SIG-M5 treated with dmso at 0.1 percent for 504 hours (cell line): Measurements from ENCODE around the gene VHLL.

Experiments used
- DNase-seq: peaks from one replicate; lab custom pipeline; 2025; ENCODE audit not compliant: unreplicated experiment; lab: John Stamatoyannopoulos, UW

VHLL gene

DNA sequence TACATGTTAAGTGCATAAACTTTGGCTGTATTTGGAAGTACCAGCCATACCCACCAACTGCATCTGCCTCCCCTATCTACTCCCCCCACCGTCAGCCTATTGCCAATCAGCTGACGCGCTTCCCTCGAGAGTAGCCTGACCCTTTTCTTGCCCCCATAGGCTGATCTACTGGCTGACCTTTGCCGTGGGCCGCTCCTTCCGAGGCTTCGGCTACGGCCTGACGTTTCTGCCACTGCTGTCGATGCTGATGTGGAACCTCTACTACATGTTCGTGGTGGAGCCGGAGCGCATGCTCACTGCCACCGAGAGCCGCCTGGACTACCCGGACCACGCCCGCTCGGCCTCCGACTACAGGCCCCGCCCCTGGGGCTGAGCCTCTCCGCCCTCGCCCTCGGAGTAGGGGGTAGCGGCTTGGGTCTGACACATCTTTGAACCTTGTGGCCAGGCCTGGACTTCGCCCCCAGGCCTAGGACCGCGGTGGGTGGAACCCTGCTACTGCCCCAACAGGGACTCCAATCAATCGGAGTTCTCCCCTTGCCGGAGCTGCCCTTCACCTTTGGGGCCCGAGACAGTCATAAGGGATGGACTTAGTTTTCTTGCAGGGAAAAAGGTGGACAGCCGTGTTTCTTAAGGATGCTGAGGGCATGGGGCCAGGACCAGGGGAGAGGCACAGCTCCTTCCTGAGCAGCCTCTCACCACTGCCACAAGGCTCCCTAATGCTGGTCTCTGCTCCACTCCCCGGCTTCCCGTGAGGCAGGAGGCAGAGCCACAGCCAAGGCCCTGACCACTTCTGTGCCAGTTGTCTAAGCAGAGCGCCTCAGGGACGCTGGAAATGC, 7.7 kb downstream of the VHLL start:
- no peak for DNase-seq

DNA sequence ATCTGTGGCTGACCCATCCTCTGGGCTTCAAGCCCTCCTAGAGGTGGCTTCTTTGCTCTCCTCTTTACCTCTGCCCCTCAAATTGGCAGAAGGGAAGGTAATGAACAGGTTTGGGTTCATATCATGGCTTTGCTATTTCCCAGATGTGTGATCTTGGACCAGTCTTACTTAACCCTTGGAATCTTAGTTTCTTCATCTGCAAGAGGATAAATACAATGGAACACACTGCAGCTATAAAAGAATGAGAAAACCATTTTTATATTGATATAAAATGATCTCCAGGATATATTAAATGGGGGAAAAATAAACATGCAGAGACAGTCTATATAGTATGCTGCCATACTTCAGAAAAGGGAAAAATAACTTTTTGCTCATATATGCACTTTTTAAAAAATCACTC, 9.2 kb downstream of the VHLL start:
- DNase-seq = no peak

DNA sequence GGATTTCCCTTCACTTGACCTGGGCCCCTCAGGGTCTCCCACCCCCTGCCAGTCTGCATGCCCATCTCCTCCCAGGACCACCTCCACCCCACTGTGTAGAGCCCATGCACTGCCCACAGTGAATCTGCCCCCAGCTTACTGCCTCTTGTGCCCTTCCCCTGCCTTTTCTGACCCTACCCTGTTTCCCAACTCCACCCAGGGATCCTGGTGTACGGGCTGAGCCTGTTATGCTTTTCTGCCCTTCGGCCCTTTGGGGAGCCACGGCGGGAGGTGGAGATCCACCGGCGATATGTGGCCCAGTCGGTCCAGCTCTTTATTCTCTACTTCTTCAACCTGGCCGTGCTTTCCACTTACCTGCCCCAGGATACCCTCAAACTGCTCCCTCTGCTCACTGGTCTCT, 13.0 kb downstream of the VHLL start:
- DNase-seq = no peak

DNA sequence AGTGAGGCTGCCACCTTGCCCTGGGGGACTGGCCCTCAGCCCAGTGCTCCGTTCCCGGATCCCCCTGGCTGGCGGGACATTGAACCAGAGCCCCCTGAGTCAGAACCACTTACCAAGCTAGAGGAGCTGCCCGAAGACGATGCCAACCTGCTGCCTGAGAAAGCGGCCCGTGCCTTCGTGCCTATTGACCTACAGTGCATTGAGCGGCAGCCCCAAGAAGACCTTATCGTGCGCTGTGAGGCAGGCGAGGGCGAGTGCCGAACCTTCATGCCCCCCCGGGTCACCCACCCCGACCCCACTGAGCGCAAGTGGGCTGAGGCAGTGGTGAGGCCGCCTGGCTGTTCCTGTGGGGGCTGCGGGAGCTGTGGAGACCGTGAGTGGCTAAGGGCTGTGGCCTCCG, 13.7 kb downstream of the VHLL start:
- no peak for DNase-seq

DNA sequence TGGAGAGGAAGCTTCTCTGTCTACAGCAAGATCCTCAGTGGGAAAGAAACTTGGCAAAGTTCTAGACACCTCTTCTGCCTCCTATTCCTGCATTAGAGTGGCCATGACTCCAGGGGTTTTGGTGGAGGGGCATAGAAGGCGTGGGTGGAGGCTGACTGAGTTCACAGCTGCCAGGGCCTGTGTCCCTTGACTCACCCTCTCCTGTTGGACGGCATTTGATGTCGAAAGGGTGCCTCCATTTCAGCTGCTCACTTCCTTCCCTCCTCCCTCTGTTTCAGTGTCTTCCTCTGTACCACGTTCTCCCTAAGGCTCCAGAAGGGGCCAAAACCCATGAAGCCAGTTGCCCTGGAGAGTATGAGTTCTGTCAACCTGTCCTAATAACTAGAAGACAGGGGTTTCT, 14.3 kb downstream of the VHLL start:
- peak; percentile 73 for DNase-seq

DNA sequence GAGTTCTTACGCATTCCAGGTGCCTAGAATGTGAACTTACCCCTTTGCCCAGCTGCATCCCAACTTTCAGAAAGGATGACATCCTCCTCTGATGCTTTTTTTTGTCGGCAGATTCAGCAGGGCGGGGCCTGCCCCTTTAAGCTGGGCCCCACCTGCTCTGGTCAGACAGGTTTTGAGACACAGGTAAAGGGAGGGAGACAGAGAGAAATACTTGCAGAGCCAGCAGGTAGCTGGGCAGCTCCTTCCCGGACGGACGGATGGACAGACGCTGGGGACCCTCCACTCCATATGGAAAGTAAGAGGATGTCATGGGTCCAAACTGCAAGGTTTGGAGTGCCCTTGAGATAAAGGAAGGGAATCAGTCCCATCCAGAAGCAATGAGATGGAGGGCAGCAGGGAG, 15.0 kb downstream of the VHLL start, which contains the start of gene TMEM79:
TMEM79 (plus strand) TSS at position 214 of the 400 bp plus-strand sequence. CDS start 902 bp downstream, outside the sequence.
- no peak for DNase-seq

DNA sequence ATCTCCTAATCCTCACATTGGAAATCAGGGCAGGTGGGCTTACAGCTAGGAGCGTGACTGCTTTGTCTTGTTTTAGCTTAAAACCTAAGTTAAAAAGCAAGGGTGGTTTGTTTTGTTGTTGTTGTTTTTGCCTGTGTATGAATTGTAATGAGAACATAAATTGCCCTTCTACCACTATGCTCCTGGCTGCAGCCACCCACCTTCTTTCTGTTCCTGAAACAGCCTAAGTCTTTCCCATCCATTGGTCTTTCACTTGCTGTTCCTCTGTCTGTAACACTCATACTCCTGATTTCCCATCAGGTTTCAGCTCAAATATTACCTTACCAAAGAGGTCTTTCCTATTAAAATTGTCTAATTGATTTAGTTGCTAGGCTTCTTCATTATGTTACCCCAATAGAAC, 15.6 kb downstream of the VHLL start:
- no peak for DNase-seq

DNA sequence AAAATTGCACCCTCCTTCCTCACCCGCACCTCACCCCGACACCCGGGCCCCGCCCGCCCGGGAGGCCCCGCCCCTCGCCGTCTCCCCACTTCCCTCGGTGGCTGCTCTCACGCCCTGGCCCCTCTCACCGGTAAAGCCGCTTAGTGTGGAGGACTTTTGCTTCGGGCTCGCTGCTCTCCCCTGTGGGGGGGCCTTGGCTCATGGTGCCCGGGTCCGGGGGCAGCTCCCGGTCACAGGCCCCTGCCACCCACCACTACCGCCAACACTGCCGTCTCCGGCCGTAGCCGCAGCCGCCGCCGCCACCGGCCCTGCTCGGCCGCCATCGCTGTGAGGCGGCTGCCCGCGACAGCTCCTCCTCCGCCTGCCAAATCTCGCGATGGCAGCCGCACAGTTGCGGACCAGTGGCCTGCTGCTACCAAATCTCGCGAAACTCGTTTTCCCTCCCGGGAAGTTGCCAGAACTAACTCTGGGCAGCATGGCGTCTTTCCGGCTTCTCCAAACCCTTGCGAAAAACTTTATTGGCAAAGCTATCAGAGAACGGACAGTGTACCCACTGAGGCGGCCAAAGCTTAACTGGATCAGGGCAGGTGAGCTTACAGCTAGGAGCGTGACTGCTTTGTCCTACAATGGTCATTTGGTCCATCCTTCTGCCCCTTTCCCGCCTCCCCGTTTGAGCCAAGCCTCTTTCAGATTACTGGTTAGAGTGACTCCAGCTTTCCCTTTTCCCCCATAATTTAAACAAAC, 16.5 kb downstream of the VHLL start, which contains the start of gene SMG5:
SMG5 (minus strand) TSS at position 347 of the 744 bp plus-strand sequence; CDS start at position 202, 145 bp downstream.
- DNase-seq = peak; percentile 99

DNA sequence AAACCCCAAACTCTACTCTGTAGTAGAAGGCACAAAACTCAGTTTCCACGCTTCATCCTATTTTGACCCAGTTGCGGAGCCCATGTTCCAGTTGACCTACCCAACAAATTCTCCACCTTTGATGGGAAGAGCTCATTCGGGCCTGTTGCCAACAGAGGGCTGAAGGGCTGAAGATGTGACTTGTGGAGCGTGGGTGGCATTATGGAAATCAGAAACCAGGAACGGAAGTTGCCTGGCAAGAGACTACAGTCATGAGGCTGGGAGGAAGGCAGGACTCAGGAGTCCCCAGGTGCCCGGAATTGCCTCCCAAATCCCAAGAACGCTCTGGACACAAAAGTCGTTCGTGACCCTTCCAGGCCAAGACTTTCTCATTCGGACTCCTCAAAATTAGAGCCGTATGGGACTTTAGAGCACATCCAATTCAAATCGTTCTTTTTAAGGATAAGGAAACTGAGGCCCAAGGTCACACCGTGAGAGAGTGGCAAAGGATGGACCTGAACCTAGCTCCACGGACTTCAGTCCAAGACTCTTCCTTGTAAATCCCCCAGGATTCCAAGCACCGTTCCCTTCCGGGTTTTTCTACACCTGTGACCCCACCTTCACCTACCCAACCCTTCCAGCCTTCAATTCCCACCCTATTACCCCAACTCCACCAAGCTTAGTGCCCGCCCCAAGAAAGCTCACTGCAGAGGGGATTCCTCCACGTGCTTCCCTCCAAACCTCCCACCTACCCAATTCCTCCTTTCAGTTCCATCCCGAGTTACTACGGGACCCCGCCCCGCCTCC, 17.2 kb downstream of the VHLL start:
- peak; percentile 62 for DNase-seq

DNA sequence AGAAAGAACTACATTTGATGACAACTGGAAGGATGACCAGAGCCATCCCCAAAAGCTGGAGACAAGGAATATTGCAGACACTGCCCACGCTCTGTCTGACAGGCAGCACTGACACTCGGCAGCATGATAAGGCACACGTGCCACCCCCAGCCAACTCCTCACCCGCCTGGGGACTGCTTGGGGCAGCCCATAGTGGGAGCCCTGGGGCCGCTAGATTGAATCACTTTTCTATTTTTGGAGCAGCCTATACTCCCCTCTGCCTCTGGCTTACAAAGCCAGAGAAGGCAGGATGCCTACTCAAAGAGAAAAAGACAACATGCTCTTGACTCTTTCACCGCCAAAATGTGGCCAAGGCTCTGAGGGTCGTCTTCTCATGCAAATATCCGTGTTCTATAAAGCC, 17.8 kb downstream of the VHLL start:
- peak; percentile 95 for DNase-seq

DNA sequence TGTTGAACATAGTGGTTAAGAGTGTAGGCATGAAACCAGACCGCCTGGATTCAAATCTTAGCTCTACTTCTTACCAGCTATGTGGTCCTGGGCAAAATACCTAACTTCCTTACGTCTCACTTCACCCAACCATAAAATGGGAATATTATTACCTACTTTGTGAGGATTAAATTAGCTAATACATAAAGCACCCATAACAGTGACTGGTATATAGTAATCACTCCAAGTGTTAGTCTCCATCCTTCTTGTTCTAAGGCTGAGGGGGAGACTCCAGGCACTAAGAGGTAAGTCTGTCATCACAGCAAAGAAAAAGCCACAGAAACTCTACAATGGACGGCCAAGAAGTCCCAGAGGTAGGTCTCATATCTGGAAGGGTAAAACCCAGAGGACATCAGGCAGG, 19.3 kb downstream of the VHLL start:
- DNase-seq = no peak

DNA sequence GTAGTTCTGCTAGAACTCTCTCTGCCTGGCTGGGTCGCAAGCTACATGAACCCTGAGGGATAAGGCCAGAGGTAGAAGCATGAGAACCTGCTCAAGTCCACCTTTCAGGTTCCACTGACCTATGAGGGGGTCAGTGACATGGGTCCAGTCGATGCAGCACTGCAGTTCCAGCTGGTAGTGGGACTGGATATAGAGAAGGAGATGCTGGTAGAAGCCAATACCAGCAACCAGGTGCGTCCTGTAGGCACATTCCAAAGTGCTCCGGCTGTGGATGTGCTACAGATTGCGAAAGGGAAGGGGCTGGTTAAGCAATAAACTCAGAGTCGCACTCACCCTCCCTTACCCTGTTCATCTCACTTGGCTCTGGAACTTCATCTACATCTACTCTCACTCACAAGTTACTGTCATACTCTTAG, 22.1 kb downstream of the VHLL start:
- DNase-seq = peak; percentile 86

DNA sequence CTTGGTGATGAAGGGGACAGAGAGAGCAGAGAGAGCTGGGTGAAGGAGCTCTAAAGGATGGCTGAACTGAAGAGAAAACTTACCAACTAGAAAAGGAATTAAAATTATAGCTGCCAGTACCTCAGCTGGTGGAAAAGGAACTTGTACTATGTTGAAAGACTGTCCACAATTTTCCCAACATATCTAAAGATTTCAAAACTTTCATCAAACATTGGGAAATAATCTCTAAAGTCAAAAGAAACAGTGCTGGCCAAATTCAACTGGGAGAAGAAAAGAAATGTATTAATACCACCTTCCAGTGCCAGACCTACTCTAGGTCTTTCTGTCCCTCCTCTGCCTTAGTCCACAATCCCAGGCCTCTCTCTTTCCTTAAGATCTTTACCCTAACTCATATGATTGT, 22.6 kb downstream of the VHLL start:
- peak; percentile 89 for DNase-seq

DNA sequence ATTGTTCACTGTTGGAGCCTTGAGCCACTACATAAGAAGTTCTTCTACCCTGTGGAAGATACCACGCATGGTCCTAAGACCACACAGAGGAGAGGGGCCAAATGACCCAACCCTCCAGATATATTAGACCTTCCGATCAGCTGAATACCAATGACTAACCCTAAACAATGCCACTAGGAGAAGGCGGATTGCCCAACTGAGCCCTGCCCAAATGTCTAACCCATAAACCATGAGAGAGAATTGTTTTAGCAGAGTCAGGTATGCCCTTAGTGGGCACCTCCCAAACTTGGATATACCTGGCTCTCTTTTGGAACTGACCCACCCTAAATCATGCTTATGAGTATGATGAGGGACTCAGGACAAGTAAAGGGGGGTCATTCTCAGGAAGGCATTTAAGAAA, 28.8 kb downstream of the VHLL start:
- no peak for DNase-seq

DNA sequence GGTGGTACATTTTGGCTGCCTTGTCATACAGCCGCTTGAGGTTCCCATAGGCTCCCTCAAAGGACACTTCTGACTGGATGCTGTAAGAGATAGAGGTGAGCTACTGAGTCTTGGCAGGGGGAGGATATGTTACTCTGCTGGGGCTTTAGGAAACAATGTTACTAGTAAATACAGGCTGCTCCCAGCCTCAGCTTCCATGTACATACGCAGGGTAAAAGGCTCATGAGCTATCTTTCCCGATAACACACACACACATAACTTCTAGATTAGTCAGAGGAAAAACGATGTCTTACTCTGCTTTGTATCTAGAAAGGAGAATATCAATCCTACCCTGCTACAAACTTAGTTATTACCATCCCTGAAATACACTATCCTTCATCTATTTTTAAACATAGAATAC, 30.8 kb downstream of the VHLL start:
- no peak for DNase-seq

DNA sequence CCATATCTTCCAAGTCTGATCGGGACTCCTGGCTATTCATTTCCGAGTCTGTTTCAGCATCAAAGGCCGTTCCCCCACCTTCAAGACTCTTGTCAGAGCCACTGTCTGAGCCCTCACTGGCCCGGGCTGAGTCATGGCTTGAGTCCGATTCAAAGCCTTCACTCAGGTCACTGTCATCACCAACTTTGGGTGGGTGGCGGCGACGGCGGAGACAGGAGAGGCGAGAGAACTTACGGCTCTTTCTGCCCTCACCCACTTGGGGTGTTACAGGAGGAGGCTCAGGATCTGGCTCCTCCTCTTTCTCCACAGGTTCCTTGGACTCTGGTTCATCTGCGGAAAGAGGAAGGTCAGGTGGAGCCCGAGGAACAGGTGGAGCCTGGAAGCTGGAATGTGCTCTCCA, 33.1 kb downstream of the VHLL start:
- DNase-seq = no peak

DNA sequence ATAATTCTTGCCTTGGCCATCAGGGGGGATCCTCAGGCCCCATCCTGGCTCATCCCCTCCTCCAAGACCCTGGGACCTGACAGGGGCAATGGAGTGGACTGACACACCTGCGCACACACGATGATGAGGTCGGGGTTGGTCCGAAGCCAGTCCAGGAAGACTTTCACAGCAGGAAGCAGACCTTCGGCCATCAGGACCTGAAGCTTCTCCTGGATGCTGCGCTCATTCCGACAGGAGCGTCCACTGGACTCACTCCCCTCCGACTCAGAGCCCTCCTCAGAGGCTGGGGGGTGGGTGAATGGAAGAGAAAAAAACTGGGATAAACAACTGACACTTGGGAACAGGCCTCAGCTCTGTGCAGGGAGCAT, 35.8 kb downstream of the VHLL start:
- DNase-seq = no peak

DNA sequence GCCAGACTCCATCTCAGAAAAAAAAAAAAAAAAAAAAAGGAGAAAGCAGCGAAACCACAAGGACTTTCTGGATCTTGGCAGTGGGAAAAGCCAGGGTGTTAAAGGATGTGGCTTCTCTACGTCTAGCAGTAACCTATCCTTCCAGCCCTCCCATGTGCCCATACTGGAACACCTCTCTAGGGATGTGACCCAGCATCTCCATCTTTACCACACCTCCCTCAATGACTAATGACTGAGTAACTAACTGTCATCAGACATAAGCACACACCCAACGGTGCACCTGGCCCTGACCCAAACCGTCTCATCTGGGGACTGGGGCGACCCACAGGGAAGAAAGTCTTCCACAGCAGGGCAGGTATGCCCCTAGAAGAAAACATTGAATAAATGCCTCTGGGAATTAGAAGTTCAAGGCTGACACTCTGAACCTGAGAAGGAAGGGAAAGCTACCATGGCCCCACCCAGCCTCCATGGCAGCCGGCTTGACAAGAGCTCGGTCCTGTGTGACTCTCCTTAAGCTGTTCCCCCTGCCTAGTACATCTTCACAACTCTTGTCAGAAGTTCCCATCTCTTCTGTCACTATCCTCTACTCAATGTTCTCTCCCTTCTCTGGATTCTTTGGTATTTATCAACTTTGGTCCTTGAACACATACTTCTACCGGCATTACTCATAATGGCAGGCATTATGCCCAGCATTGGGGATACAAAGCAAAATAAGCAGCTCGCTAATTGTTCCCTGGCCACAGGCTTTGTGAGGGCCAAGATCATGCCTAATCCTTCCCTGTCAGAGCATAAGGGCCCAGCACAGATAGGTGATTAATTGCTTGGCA, 36.4 kb downstream of the VHLL start:
- DNase-seq = no peak

DNA sequence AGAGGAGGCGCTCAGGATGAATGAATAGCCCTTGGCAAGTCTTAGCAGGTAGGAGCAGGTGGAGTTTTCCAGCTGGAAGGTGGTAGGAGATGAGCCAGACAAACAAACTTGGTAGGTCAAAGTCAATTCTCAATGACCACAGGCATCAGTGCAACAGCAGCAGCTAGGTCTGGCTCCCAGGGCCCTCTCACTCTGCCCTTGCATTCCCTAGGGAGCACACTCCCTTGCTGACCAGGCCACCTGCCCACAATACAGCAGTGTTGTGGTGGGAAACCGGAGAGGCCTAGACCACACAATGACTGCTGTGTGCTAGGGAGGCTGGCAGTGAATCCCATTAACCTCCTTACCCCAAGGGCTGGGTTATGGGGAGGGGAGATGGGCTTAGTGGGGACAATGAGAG, 38.2 kb downstream of the VHLL start:
- no peak for DNase-seq

DNA sequence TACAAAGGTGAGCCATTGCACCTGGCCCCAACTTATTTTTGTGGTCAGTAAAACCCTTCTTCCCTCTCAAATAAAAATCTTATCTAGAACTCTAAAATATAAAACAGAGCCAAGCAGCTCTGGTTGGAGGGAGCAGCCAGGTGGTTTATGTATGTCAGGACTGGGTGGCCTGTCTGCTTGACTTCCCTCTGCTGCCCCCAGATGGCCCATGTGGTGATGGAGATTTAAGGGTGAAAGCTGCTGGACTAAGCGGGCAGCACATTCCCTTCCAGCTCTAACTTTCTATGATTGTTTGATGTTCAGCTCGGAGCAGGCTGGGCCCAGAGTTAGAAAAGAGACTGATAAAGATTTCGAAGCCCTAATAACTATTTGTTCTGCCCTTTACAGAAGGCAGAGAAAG, 39.3 kb downstream of the VHLL start:
- DNase-seq = no peak

DNA sequence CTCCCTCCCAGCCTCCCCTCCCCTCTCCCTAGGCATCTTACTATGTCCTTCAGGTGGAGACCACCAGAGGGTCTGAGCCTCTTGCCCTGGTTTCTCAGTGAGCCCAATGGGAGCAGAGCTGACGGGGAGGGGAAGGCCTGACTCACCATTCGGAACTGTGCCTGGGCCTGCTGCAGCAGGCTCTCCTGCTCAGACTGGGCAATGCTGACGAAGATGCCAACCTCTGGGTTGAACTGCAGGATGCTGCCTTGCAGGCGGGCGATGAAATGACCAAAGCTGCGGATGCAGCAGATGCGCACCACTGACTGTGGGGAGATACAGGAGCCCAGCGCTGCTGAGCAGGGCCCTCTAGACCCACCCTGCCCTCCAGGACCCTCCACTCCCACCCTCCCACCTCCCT, 40.2 kb downstream of the VHLL start:
- DNase-seq = no peak
